PC-9 (cell line): ENCODE data around the gene LMTK3.

Experiments
- CTCF ChIP-seq: fragments of 200-600 bp; sonication (generic); conservative IDR thresholded peaks from 2 replicates; pipeline ENCODE4 v1.6.1; 2017; ENCODE audit warnings: mixed run types, antibody characterized with exemption, mild to moderate bottlenecking, moderate library complexity
- EZH2 ChIP-seq: fragments of 200-600 bp; sonication (generic); IDR thresholded peaks from 2 replicates; pipeline ENCODE4 v1.8.0; 2017; ENCODE audit warnings: antibody characterized with exemption, low read depth

GRCh38 chr19:48475369-48476068 is 36.1 kb downstream of the LMTK3 start:
- TF ChIP-seq EZH2: no peak
- TF ChIP-seq CTCF: no peak
